Measurements from ENCODE around the gene SULT2A1. TPM values are rescaled to one million over a fixed set of nuclear protein-coding genes. Genes with fewer than 3 reads are reported as not detected.

Gene SULT2A1
- polyA plus RNA-seq, 1 donor (not counting 4 experiments of a cell fraction or from before 2014, with no cell fraction given) = not detected

DNA sequence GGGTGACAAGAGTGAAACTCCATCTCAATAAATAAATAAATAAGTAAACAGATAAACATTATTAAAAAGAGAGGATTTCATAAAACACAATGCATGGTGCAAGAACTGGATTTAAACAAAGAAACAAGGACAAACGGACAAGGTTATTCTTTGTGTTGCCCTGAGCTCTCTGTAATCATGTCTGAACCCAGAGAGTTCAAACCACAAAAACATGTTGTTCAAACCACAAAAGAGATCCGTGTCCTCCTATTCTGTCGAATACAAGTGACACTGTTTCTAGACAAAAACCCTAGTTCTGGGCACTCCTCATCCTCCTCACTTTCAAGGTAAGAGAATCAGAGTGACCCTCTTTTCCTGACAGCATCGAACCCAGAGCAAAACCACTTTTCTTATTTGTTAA, 31.7 kb downstream of the SULT2A1 start:
- FAIRE-seq = no peak
- H3K4me2 ChIP-seq (ENCODE audit: control insufficient read depth, extremely low read depth, insufficient read depth, low read depth, low read length) = no peak overlapping the region
- no peaks in the 10 kb centered on the region for H4K20me1 ChIP-seq (ENCODE audit: control insufficient read depth, extremely low read depth, insufficient read depth, low read length)
- no peaks in the 10 kb centered on the region for H3K79me2 ChIP-seq (ENCODE audit: control insufficient read depth, insufficient read depth, low read length)
- dilution Hi-C loops (cut with MboI; ENCODE audit: extremely low pct_ligation_motif_present, low sequenced_read_pairs) = no loop called here
- no peak overlapping the region for H3K4me3 ChIP-seq (ENCODE audit: control insufficient read depth in 2 of 3, extremely low read depth in 1 of 3, insufficient read depth in 2 of 3, low read depth in 1 of 3, low read length in 3 of 3)
- H3K9ac ChIP-seq (ENCODE audit: control insufficient read depth, extremely low read depth, insufficient read depth, low read length) = no peak overlapping the region
- H3K27ac ChIP-seq (ENCODE audit: control insufficient read depth, insufficient read depth, low read length) = no peak overlapping the region
- H3K9me1 ChIP-seq (ENCODE audit: control insufficient read depth, extremely low read depth, insufficient read depth, low read length) = no peaks in the 10 kb centered on the region
- H2AFZ ChIP-seq (ENCODE audit: control insufficient read depth, low read length) = no peak overlapping the region
- no peak for TF ChIP-seq CTCF (optimal IDR thresholded peaks at IDR 0.05 in 1 of 3, IDR thresholded peaks at IDR 0.05 in 1 of 3, conservative IDR thresholded peaks at IDR 0.05 in 1 of 3; ENCODE audit: extremely low read depth in 1 of 3, insufficient read depth in 2 of 3, low read length in 3 of 3)
- TF ChIP-seq EZH2 (IDR thresholded peaks at IDR 0.05; ENCODE audit: low read length) = no peak
- no peaks in the 10 kb centered on the region for H3K9me3 ChIP-seq (ENCODE audit: control insufficient read depth, low read depth, low read length)
- no peaks in the 10 kb centered on the region for H3K36me3 ChIP-seq (ENCODE audit: control insufficient read depth in 2 of 2, extremely low read depth in 1 of 2, insufficient read depth in 2 of 2, low read length in 2 of 2)
- H3K27me3 ChIP-seq (ENCODE audit: control insufficient read depth, extremely low read depth, insufficient read depth, low read length) = peaks cover 4% of the 10 kb centered on the region
- no peak for DNase-seq (ENCODE audit: low read depth, low spot score)
- no peaks in the 10 kb centered on the region for H3K4me1 ChIP-seq (ENCODE audit: control insufficient read depth, extremely low read depth, insufficient read depth, low read length)

DNA sequence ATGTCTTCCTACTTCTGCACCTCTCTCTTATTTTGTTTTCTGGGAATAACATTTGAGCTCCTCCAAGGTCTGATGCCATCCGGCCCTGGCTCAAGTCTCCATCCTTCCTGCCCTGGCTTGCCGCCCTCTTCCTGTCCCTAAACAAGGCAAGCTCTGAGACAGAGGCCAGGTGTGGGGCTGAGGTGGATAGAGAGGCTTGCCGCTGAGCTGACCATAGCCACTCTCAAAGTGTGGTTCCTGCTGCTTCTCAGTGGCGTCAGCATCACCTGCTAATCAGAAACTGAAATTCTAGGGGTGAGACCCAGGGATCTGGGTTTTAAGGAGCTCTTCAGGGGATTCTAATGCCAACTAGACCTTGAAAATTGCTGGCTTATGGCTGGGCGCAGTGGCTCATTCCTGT, 33.1 kb downstream of the SULT2A1 start:
- TF ChIP-seq EZH2 (IDR thresholded peaks at IDR 0.05; ENCODE audit: low read length) = no peak
- no peak for TF ChIP-seq CTCF (optimal IDR thresholded peaks at IDR 0.05 in 1 of 3, IDR thresholded peaks at IDR 0.05 in 1 of 3, conservative IDR thresholded peaks at IDR 0.05 in 1 of 3; ENCODE audit: extremely low read depth in 1 of 3, insufficient read depth in 2 of 3, low read length in 3 of 3)
- Histone ChIP-seq H3K9me3 (ENCODE audit: control insufficient read depth, low read depth, low read length) (no peaks in the 10 kb centered on the region), H3K36me3 (ENCODE audit: control insufficient read depth in 2 of 2, extremely low read depth in 1 of 2, insufficient read depth in 2 of 2, low read length in 2 of 2) (no peaks in the 10 kb centered on the region), H3K4me2 (ENCODE audit: control insufficient read depth, extremely low read depth, insufficient read depth, low read depth, low read length) (no peak overlapping the region), H3K9ac (ENCODE audit: control insufficient read depth, extremely low read depth, insufficient read depth, low read length) (no peak overlapping the region), H3K27me3 (ENCODE audit: control insufficient read depth, extremely low read depth, insufficient read depth, low read length) (peaks cover 12% of the 10 kb centered on the region), H3K9me1 (ENCODE audit: control insufficient read depth, extremely low read depth, insufficient read depth, low read length) (no peaks in the 10 kb centered on the region), H3K4me3 (ENCODE audit: control insufficient read depth in 2 of 3, extremely low read depth in 1 of 3, insufficient read depth in 2 of 3, low read depth in 1 of 3, low read length in 3 of 3) (no peak overlapping the region), H3K4me1 (ENCODE audit: control insufficient read depth, extremely low read depth, insufficient read depth, low read length) (no peaks in the 10 kb centered on the region), H2AFZ (ENCODE audit: control insufficient read depth, low read length) (no peak overlapping the region), H3K27ac (ENCODE audit: control insufficient read depth, insufficient read depth, low read length) (no peak overlapping the region), H3K79me2 (ENCODE audit: control insufficient read depth, insufficient read depth, low read length) (no peaks in the 10 kb centered on the region), H4K20me1 (ENCODE audit: control insufficient read depth, extremely low read depth, insufficient read depth, low read length) (no peaks in the 10 kb centered on the region)
- dilution Hi-C loops (cut with MboI; ENCODE audit: extremely low pct_ligation_motif_present, low sequenced_read_pairs) = no loop called here
- no peak for FAIRE-seq
- DNase-seq (ENCODE audit: low read depth, low spot score) = no peak
